Cardiac fibroblast (primary cell): ENCODE results near the gene SCRN1.

Experiments
- DNase-seq, 2 donors: peaks; one replicate each; pipeline versions ENCODE4 v3.0.0 to v3.0.0-alpha.2; 2010; ENCODE audit warnings: low read depth in 2 of 2
- H3K4me3 ChIP-seq, 2 donors: replicated peaks in 1 of 2; 1 replicate in 1 of 2; 2 replicates in 1 of 2; pipeline ENCODE4 v1.5.1; 2011; ENCODE audit warnings: low read depth in 2 of 2, low read length in 2 of 2, mild to moderate bottlenecking in 2 of 2, moderate library complexity in 1 of 2
- TF ChIP-seq, protein P1 (sequence below): IDR thresholded peaks from one replicate; pipeline ENCODE4 v1.5.1; 2011; ENCODE audit warnings: low read depth, mild to moderate bottlenecking, low read length, inconsistent platforms

Gene SCRN1

DNA sequence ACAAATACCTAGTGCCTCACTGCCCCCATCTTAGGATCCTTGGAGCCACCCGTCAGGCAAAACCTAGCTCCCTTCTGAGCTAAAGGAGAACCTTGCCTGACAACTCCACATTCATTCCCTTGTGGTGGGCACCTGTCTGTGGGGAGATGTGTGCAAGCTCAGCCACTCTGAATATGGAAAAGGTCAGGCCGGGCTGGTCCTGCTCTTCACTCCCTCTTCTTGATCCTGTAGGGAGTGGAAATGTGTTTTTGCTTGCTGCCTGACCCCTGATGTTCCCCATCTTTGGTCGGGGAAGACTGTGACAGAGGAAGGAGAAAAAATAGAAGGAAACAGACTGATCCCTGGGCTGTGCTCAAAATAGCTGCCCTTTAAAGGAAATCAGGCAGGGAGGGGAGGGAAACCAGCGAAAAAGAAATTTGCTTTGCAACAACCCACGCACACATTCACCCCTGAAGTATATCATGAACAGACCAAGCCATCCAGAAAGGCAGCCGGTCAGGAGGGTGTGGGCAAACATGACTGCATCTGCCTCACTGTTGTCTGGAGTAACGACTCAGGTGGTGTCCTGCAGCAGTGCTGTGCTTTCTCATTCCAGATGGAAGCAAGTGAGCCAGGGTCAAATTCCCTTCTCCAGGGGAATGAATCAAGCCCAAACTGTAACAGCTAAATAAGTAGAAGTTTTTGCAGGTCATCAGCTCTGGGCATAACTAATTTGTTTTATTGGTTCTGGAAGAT is 74.0 kb downstream of the SCRN1 start:
- TF ChIP-seq, protein P1, sequence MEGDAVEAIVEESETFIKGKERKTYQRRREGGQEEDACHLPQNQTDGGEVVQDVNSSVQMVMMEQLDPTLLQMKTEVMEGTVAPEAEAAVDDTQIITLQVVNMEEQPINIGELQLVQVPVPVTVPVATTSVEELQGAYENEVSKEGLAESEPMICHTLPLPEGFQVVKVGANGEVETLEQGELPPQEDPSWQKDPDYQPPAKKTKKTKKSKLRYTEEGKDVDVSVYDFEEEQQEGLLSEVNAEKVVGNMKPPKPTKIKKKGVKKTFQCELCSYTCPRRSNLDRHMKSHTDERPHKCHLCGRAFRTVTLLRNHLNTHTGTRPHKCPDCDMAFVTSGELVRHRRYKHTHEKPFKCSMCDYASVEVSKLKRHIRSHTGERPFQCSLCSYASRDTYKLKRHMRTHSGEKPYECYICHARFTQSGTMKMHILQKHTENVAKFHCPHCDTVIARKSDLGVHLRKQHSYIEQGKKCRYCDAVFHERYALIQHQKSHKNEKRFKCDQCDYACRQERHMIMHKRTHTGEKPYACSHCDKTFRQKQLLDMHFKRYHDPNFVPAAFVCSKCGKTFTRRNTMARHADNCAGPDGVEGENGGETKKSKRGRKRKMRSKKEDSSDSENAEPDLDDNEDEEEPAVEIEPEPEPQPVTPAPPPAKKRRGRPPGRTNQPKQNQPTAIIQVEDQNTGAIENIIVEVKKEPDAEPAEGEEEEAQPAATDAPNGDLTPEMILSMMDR = no peak
- peak in 1 of 2 donors; percentile 9 for DNase-seq
- H3K4me3 ChIP-seq = no peak overlapping the region

DNA sequence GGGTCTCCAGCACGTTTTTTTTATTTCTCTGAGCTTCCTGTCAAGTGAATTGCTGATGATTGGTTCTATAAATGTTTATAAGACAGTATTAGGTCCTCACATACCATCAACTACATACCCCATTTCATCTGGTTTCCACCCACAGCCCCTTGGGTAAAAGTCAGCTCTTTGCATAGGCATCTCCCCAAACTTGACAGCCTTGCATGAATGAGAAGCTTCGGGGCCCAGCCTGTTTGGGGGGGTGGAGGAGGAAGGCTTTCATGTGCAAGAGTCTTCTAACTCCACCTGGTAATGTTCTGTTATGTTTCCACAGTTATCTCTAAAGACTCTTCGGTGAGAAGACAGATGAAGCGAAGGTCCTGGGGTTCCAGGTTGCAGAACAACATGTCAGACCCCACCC is 75.4 kb downstream of the SCRN1 start:
- no peak overlapping the region for H3K4me3 ChIP-seq
- TF ChIP-seq, protein P1 = no peak
- no peak for DNase-seq

DNA sequence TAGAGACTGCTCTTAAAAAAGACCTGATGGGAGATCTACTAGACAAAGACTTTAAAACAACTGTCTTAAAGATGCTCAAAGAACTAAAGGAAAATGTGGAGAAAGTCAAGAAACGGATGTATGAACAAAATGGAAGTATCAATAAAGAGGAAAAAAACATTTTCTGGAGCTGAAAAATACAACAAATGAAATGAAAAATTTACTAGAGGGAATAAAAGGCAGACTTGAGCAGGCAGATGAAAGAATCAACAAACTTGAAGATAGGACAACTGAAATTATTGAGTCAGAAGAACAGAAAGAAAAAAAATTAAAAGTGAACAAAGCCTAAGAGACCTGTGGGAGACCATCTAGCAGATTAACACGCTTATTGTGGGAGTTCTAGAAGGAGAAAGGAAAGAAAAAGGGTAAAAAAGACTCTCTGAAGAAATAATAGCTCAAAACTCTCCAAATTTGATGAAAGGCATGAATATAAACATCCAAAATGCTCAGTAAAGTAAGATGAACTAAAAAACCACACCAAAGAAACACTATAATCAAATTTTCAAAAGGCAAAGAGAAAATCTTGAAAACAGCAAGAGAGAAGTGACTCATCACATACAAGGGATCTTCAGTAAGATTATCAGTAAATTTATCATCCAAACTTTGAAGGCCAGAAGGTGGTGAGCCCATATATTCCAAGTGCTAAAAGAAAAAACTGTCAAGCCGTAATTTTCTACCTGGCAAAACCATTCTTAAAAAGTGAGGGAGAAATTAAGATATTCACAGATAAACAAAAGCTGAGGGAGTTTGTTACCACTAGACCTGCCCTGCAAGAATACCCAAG is 83.2 kb downstream of the SCRN1 start:
- H3K4me3 ChIP-seq = no peak overlapping the region
- TF ChIP-seq, protein P1 = no peak
- no peak for DNase-seq

DNA sequence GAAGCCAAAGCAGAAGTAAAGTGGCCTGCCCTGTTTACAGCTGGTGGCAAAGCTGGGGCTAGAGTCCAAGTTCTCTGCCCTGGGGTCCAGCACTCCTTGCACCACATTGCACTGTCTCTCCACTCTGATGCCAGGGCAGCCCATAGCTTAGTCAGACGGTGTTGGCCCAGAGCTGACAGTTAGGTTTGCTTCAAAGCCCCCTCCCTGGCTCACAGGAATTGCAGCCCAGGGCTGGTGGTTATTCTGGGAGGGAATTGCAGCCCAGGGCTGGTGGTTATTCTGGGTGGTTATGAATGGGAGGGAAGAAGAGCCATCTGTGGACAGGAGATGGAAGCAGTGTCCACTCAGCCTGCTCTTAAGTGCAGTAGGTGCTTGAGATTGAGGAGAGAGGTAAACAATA is 88.9 kb downstream of the SCRN1 start:
- TF ChIP-seq, protein P1 = no peak
- no peak for DNase-seq
- no peak overlapping the region for H3K4me3 ChIP-seq

DNA sequence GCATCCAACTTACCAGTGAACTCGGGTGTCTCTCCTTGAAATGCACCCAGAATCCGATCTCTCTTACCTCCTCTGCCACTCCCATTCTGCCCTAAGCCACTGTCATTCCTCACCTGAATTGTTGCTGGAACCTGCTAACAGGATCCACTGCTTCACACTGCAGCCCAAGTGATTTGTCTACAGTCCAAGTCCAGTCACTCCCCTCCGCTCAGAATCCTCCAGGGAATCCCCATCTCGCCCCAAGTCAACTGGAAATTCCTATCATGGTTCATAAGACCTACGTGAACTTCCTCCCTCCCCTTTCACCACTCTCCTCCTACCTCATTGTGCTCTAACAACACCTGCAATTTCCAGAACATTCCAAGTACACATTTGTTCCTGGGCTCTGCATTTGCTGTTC is 91.3 kb downstream of the SCRN1 start:
- DNase-seq = no peak
- no peak overlapping the region for H3K4me3 ChIP-seq
- TF ChIP-seq, protein P1 = no peak

DNA sequence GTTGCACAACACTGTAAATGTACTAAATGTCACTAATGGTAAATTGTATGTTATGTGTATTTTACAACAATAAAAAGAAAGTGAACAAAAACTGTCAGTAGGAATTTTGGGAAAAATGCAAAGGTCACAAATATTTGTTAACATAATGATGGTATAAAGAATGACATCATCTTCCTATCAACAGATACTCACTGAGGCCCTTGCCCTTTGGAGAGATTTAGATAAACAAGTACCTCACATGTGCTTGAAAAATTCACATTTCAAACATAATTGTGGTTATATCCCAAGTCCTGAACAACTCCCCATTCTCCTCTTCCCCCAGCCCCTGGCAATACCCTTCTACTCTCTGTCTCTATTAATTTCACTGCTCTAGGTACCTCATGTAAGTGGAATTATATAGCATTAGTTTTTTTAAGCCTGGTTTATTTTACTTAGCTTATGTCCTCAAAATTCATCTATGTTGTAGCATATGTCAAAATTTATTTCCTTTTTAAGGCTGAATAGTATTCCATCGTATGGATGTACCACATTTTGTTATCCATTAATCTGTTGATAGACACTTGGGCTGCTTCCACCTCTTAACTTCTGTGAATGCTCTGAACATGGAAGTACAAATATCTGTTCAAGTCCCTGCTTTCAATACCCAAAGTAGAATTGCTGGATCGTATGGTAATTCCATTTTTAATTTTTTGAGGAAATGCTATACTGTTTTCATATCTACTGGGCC is 92.8 kb downstream of the SCRN1 start:
- H3K4me3 ChIP-seq = no peak overlapping the region
- DNase-seq = no peak
- TF ChIP-seq, protein P1 = no peak
